ENCODE data around the gene SLC7A4.

GRCh38 chr22:20995329-20996030 lies 36.9 kb downstream of the SLC7A4 start:
- TF ChIP-seq, protein P1, sequence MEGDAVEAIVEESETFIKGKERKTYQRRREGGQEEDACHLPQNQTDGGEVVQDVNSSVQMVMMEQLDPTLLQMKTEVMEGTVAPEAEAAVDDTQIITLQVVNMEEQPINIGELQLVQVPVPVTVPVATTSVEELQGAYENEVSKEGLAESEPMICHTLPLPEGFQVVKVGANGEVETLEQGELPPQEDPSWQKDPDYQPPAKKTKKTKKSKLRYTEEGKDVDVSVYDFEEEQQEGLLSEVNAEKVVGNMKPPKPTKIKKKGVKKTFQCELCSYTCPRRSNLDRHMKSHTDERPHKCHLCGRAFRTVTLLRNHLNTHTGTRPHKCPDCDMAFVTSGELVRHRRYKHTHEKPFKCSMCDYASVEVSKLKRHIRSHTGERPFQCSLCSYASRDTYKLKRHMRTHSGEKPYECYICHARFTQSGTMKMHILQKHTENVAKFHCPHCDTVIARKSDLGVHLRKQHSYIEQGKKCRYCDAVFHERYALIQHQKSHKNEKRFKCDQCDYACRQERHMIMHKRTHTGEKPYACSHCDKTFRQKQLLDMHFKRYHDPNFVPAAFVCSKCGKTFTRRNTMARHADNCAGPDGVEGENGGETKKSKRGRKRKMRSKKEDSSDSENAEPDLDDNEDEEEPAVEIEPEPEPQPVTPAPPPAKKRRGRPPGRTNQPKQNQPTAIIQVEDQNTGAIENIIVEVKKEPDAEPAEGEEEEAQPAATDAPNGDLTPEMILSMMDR (IDR thresholded peaks at IDR 0.05), result no peak
- TF ChIP-seq TAF1 (IDR thresholded peaks at IDR 0.05; ENCODE audit: borderline replicate concordance, low read depth, low read length), result no peak
- TF ChIP-seq, protein P2, sequence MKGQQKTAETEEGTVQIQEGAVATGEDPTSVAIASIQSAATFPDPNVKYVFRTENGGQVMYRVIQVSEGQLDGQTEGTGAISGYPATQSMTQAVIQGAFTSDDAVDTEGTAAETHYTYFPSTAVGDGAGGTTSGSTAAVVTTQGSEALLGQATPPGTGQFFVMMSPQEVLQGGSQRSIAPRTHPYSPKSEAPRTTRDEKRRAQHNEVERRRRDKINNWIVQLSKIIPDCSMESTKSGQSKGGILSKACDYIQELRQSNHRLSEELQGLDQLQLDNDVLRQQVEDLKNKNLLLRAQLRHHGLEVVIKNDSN (IDR thresholded peaks at IDR 0.05; ENCODE audit: borderline replicate concordance, low read depth), result no peak
- no peak for TF ChIP-seq GABPA (IDR thresholded peaks at IDR 0.05; ENCODE audit: low read depth)
- TF ChIP-seq RFX5 (IDR thresholded peaks at IDR 0.05; ENCODE audit: low read length), result no peak
- no peak for TF ChIP-seq EZH2phosphoT487 (IDR thresholded peaks at IDR 0.05; ENCODE audit: borderline replicate concordance, low read depth)
- TF ChIP-seq RXRA (IDR thresholded peaks at IDR 0.05; ENCODE audit: borderline replicate concordance, low read depth), result no peak
- TF ChIP-seq TEAD4 (IDR thresholded peaks at IDR 0.05; ENCODE audit: borderline replicate concordance, insufficient read depth), result no peak
- TF ChIP-seq NFIC (IDR thresholded peaks at IDR 0.05; ENCODE audit: borderline replicate concordance), result no peak
- no peak for TF ChIP-seq POLR2AphosphoS5 (IDR thresholded peaks at IDR 0.05; ENCODE audit: low read depth, low read length)
- no peak for TF ChIP-seq ZBTB33 (IDR thresholded peaks at IDR 0.05; ENCODE audit: borderline replicate concordance, low read depth)
- TF ChIP-seq YY1 (IDR thresholded peaks at IDR 0.05; ENCODE audit: low read depth), result no peak

Measured in SK-N-SH (cell line).